Body of pancreas (tissue), 4 donors: Measurements from ENCODE around the gene GALNT17. TPM values are rescaled to one million over a fixed set of nuclear protein-coding genes. Genes with fewer than 3 reads are reported as not detected.

Experiments
- ATAC-seq: fragments of 150-250 bp; one replicate; pipeline ENCODE4 v1.9.1; 2016
- DNase-seq, 4 donors: peaks; one replicate each; pipeline ENCODE4 v3.0.0-alpha.2; 2019
- H3K27ac ChIP-seq, 4 donors: fragments of 200-600 bp; sonication (generic); 1 replicate in 3 of 4; 2 replicates in 1 of 4; pipeline versions ENCODE4 v1.5.1 to v1.6.1; 2016 to 2019; ENCODE audit warnings: mild to moderate bottlenecking in 1 of 4, mixed read lengths in 1 of 4, moderate library complexity in 1 of 4
- H3K27me3 ChIP-seq, 2 donors: fragments of 200-600 bp; sonication (generic); one replicate each; pipeline ENCODE4 v1.6.0; 2016; ENCODE audit warnings: mild to moderate bottlenecking in 1 of 2
- H3K36me3 ChIP-seq, 2 donors: fragments of 200-600 bp; sonication (generic); replicated peaks in 1 of 2; 2 replicates each; pipeline ENCODE4 v1.5.1; 2016; ENCODE audit warnings: low read depth in 2 of 2; ENCODE audit not compliant: insufficient read depth in 1 of 2
- H3K4me1 ChIP-seq: fragments of 200-600 bp; sonication (generic); one replicate; pipeline ENCODE4 v1.6.0; 2016
- H3K4me3 ChIP-seq, 2 donors: fragments of 200-600 bp; sonication (generic); 1 replicate in 1 of 2; 2 replicates in 1 of 2; pipeline ENCODE4 v1.5.1; 2016 to 2019
- H3K9me3 ChIP-seq, 3 donors: fragments of 200-600 bp; sonication (generic); 1 replicate in 2 of 3; 2 replicates in 1 of 3; pipeline ENCODE4 v1.5.1; 2016
- CTCF ChIP-seq, 7 experiments: fragments of 450-650 bp in 4 of 7; fragments of 200-600 bp in 3 of 7; sonication (generic) in 3 of 7; IDR thresholded peaks; one replicate each; pipeline ENCODE4 v1.5.1; 2016 to 2019; ENCODE audit warnings: antibody characterized with exemption in 7 of 7
- POLR2A ChIP-seq, 3 donors: fragments of 450-650 bp; IDR thresholded peaks; one replicate each; pipeline ENCODE4 v1.6.1; 2016; ENCODE audit warnings: antibody characterized with exemption in 3 of 3, mild to moderate bottlenecking in 2 of 3
- WGBS, 2 donors: methylation state at CpG; one replicate each; pipeline ENCODE4 v1.1.5; 2017; 5-methylcytosine and 5-hydroxymethylcytosine counted together
- intact Hi-C: fragments of 100-400 bp; cut with DNase I; formaldehyde crosslinking; loops from one replicate; pipeline ENCODE4 v1.15.1; 2023
- total RNA-seq, 2 donors: library from RNA; depleted of rRNA; stranded (reverse); fragments of >200 nt; gene quantifications; one replicate each; pipeline ENCODE4 v1.1.0, GENCODE V29; 2016

Gene GALNT17
- total RNA-seq, 2 donors from 2014 or later = 6.5 to 27.4 TPM

GRCh38 chr7:71184609-71185008 lies 52.7 kb downstream of the GALNT17 start:
- Histone ChIP-seq H3K4me3 (no peak overlapping the region), H3K4me1 (no peaks in the 10 kb centered on the region), H3K27ac (no peak overlapping the region), H3K36me3 (no peaks in the 10 kb centered on the region), H3K27me3 (no peaks in the 10 kb centered on the region), H3K9me3 (no peaks in the 10 kb centered on the region)
- intact Hi-C loops = no loop called here
- TF ChIP-seq POLR2A (IDR thresholded peaks at IDR 0.05) (no peak), CTCF (IDR thresholded peaks at IDR 0.05) (no peak)
- 46 to 83% methylated on average over 1 of the region's 1 CpG for WGBS, 2 donors
- no peak for DNase-seq
- no peak for ATAC-seq

- DNase-seq = no peak
- H3K4me3 ChIP-seq = no peak overlapping the region
- WGBS, 2 donors = 67 to 71% methylated on average over 4 of the region's 4 CpGs
- no peaks in the 10 kb centered on the region for H3K36me3 ChIP-seq
- H3K27ac ChIP-seq = no peak overlapping the region
- intact Hi-C loops = no loop called here
- no peaks in the 10 kb centered on the region for H3K27me3 ChIP-seq
- TF ChIP-seq POLR2A (IDR thresholded peaks at IDR 0.05) (no peak), CTCF (IDR thresholded peaks at IDR 0.05) (no peak)
- no peaks in the 10 kb centered on the region for H3K4me1 ChIP-seq
- H3K9me3 ChIP-seq = no peaks in the 10 kb centered on the region
- ATAC-seq = no peak
Measured at GRCh38 chr7:71186535-71187057, 54.7 kb downstream of the GALNT17 start.

- TF ChIP-seq CTCF (IDR thresholded peaks at IDR 0.05) = no peak
- Histone ChIP-seq H3K27ac (no peak overlapping the region), H3K27me3 (no peaks in the 10 kb centered on the region), H3K4me3 (no peak overlapping the region), H3K36me3 (no peaks in the 10 kb centered on the region), H3K9me3 (no peaks in the 10 kb centered on the region), H3K4me1 (no peaks in the 10 kb centered on the region)
- no peak for ATAC-seq
- intact Hi-C loops = no loop called here
- no peak for DNase-seq
- 90 to 93% methylated on average over 5 to 6 of the region's 6 CpGs for WGBS, 2 donors
Measured at GRCh38 chr7:71191771-71192170, 59.8 kb downstream of the GALNT17 start.

- ATAC-seq = no peak
- intact Hi-C loops = no loop called here
- Histone ChIP-seq H3K4me3 (no peak overlapping the region), H3K9me3 (no peaks in the 10 kb centered on the region), H3K27me3 (no peaks in the 10 kb centered on the region), H3K27ac (no peak overlapping the region), H3K4me1 (no peaks in the 10 kb centered on the region), H3K36me3 (no peaks in the 10 kb centered on the region)
- 74 to 94% methylated on average over 5 of the region's 5 CpGs for WGBS, 2 donors
- no peak for DNase-seq
- no peak for TF ChIP-seq POLR2A (IDR thresholded peaks at IDR 0.05)
Measured at GRCh38 chr7:71193099-71193810, 61.3 kb downstream of the GALNT17 start.

GRCh38 chr7:71198391-71198790 lies 66.4 kb downstream of the GALNT17 start:
- H3K27me3 ChIP-seq = no peaks in the 10 kb centered on the region
- H3K4me3 ChIP-seq = no peak overlapping the region
- WGBS, 2 donors = 84 to 96% methylated on average over 6 of the region's 6 CpGs
- no peak for TF ChIP-seq CTCF (IDR thresholded peaks at IDR 0.05)
- no peaks in the 10 kb centered on the region for H3K4me1 ChIP-seq
- no peak overlapping the region for H3K27ac ChIP-seq
- H3K36me3 ChIP-seq = no peaks in the 10 kb centered on the region
- ATAC-seq (no peak), DNase-seq (no peak)
- intact Hi-C loops = no loop called here
- H3K9me3 ChIP-seq = no peaks in the 10 kb centered on the region
